ENCODE results near the gene LMAN2. TPM values are rescaled to one million over a fixed set of nuclear protein-coding genes. Genes with fewer than 3 reads are reported as not detected.

The LMAN2 gene
- total RNA-seq, 1 donor from 2014 or later = 137 TPM

DNA sequence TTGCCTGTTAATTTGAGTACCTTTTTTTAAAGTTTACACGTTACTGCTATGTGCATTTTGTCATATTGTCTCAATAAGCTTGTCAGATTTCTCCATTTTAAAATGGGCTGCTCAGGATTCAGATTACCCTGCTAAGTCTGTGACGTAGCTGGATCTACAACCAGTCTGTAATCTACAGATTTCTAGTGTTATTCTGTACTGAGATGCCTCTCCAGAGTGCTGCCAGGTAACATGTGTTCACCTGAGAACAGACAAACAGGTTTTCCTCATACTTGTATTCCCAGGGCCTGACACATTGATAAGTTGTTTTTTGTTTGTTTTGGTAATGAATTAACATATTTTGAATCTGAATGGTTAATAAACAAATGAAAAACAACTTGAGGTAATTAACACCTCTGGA, 63.3 kb downstream of the LMAN2 start:
- Mint-ChIP-seq H3K4me3 (ENCODE audit: unreplicated experiment) (no peak overlapping the region), H3K4me1 (ENCODE audit: unreplicated experiment) (no peaks in the 10 kb centered on the region), H3K9me3 (ENCODE audit: unreplicated experiment) (no peaks in the 10 kb centered on the region), H3K27me3 (ENCODE audit: unreplicated experiment) (peaks cover 2% of the 10 kb centered on the region), H3K36me3 (ENCODE audit: low read depth, unreplicated experiment) (peaks cover 33% of the 10 kb centered on the region), H3K27ac (ENCODE audit: unreplicated experiment) (no peak overlapping the region)
- TF ChIP-seq, protein P1, sequence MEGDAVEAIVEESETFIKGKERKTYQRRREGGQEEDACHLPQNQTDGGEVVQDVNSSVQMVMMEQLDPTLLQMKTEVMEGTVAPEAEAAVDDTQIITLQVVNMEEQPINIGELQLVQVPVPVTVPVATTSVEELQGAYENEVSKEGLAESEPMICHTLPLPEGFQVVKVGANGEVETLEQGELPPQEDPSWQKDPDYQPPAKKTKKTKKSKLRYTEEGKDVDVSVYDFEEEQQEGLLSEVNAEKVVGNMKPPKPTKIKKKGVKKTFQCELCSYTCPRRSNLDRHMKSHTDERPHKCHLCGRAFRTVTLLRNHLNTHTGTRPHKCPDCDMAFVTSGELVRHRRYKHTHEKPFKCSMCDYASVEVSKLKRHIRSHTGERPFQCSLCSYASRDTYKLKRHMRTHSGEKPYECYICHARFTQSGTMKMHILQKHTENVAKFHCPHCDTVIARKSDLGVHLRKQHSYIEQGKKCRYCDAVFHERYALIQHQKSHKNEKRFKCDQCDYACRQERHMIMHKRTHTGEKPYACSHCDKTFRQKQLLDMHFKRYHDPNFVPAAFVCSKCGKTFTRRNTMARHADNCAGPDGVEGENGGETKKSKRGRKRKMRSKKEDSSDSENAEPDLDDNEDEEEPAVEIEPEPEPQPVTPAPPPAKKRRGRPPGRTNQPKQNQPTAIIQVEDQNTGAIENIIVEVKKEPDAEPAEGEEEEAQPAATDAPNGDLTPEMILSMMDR (IDR thresholded peaks at IDR 0.05; ENCODE audit: unreplicated experiment) = no peak
- no peak for DNase-seq (ENCODE audit: low spot score)

Other genes with a start within 250 kb of the LMAN2 start
- gene NSD1, start 217.9 kb downstream of the LMAN2 start, total RNA-seq (ENCODE audit: unreplicated experiment) = 111 TPM
- gene RAB24, start 47.9 kb downstream of the LMAN2 start, total RNA-seq (ENCODE audit: unreplicated experiment) = 15.9 TPM
- gene PRELID1, start 47.9 kb downstream of the LMAN2 start, total RNA-seq (ENCODE audit: unreplicated experiment) = 198 TPM
- gene MXD3, start 39.8 kb downstream of the LMAN2 start, total RNA-seq (ENCODE audit: unreplicated experiment) = 6.4 TPM
- gene RGS14, start 6.3 kb upstream of the LMAN2 start, total RNA-seq (ENCODE audit: unreplicated experiment) = 21.8 TPM
- gene SLC34A1, start 32.8 kb upstream of the LMAN2 start, total RNA-seq (ENCODE audit: unreplicated experiment) = not detected
- not detected for gene PFN3, start 49.0 kb upstream of the LMAN2 start, total RNA-seq (ENCODE audit: unreplicated experiment)
- gene F12, start 57.9 kb upstream of the LMAN2 start, total RNA-seq (ENCODE audit: unreplicated experiment) = 1.4 TPM
- 33.1 TPM for gene GRK6, start 75.0 kb upstream of the LMAN2 start, total RNA-seq (ENCODE audit: unreplicated experiment)
- gene PRR7, start 95.1 kb upstream of the LMAN2 start, total RNA-seq (ENCODE audit: unreplicated experiment) = 0.97 TPM
- gene DBN1, start 122.0 kb upstream of the LMAN2 start, total RNA-seq (ENCODE audit: unreplicated experiment) = 315 TPM
- gene PDLIM7, start 145.9 kb upstream of the LMAN2 start, total RNA-seq (ENCODE audit: unreplicated experiment) = 238 TPM
- 51.4 TPM for gene DOK3, start 158.2 kb upstream of the LMAN2 start, total RNA-seq (ENCODE audit: unreplicated experiment)
- gene DDX41, start 165.3 kb upstream of the LMAN2 start, total RNA-seq (ENCODE audit: unreplicated experiment) = 125 TPM
- 97.6 TPM for gene FAM193B, start 202.9 kb upstream of the LMAN2 start, total RNA-seq (ENCODE audit: unreplicated experiment)
- gene TMED9, start 240.5 kb upstream of the LMAN2 start, total RNA-seq (ENCODE audit: unreplicated experiment) = 271 TPM
- 34.6 TPM for gene B4GALT7, start 248.5 kb upstream of the LMAN2 start, total RNA-seq (ENCODE audit: unreplicated experiment)